HFFc6 (cell line): ENCODE results near the gene VWC2L. TPM values are rescaled to one million over a fixed set of nuclear protein-coding genes. Genes with fewer than 3 reads are reported as not detected.

Experiments
- DNase-seq: peaks from one replicate; pipeline ENCODE4 v3.0.0-alpha.2; 2018
- H3K27ac Mint-ChIP-seq: 2 replicates; pipeline ENCODE4 v1.8.0; 2020; ENCODE audit warnings: mild to moderate bottlenecking, mixed read lengths
- H3K27me3 Mint-ChIP-seq: 2 replicates; pipeline ENCODE4 v1.8.0; 2021; ENCODE audit warnings: mild to moderate bottlenecking, moderate library complexity, mixed read lengths; ENCODE audit not compliant: insufficient read depth
- H3K36me3 Mint-ChIP-seq: 2 replicates; pipeline ENCODE4 v1.8.0; 2021; ENCODE audit warnings: low read depth, mixed read lengths
- H3K4me1 Mint-ChIP-seq: 2 replicates; pipeline ENCODE4 v1.8.0; 2020; ENCODE audit warnings: low read depth, mixed read lengths
- H3K4me3 Mint-ChIP-seq: 2 replicates; pipeline ENCODE4 v1.8.0; 2020; ENCODE audit warnings: mild to moderate bottlenecking, moderate library complexity, mixed read lengths
- H3K9me3 Mint-ChIP-seq: 2 replicates; pipeline ENCODE4 v1.8.0; 2020; ENCODE audit warnings: mild to moderate bottlenecking, mixed read lengths
- total RNA-seq, 6 experiments: library from RNA; stranded (reverse); fragmentation: NEBNext Ultra II Directional; extraction: Animal tissue kit (Norgen Biotek cat#: 25700); gene quantifications; 2 replicates in 1 of 6; 3 replicates in 5 of 6; pipeline ENCODE4 v1.2.3, GENCODE V29; 2021
- TF ChIP-seq, protein P1 (sequence below): fragments of 200-600 bp; sonication (generic); IDR thresholded peaks from 2 replicates; pipeline ENCODE4 v1.5.0; 2021; ENCODE audit warnings: antibody characterized with exemption, mild to moderate bottlenecking

VWC2L gene
- total RNA-seq, 6 experiments from 2014 or later = not detected

- H3K27me3 Mint-ChIP-seq = no peaks in the 10 kb centered on the region
- H3K4me3 Mint-ChIP-seq = no peak overlapping the region
Measured at GRCh38 chr2:214592011-214592410, 181.2 kb downstream of the VWC2L start.

DNA sequence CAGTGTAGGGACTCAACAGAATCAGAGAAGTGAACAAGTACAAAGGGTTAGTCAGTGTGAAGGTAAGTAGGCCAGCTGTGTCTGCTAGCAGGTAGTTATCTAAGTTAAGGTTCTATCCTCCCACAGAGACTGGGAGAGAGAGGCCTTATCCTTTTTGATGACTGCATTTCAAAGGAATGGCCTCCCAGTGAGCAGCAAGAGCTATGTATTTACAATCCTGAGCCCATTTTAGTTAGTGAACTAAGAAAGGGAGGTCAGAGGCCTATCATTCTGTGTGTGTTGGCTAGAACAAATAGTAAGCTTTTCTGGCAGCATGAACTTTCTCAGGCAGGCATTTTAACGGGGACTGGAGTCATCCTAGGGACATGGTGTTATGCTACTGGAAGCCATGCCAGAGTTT lies 182.9 kb downstream of the VWC2L start:
- H3K36me3 Mint-ChIP-seq = no peaks in the 10 kb centered on the region
- H3K4me1 Mint-ChIP-seq = peaks cover 7% of the 10 kb centered on the region; the same call in 1 of the 2 replicates
- TF ChIP-seq, protein P1, sequence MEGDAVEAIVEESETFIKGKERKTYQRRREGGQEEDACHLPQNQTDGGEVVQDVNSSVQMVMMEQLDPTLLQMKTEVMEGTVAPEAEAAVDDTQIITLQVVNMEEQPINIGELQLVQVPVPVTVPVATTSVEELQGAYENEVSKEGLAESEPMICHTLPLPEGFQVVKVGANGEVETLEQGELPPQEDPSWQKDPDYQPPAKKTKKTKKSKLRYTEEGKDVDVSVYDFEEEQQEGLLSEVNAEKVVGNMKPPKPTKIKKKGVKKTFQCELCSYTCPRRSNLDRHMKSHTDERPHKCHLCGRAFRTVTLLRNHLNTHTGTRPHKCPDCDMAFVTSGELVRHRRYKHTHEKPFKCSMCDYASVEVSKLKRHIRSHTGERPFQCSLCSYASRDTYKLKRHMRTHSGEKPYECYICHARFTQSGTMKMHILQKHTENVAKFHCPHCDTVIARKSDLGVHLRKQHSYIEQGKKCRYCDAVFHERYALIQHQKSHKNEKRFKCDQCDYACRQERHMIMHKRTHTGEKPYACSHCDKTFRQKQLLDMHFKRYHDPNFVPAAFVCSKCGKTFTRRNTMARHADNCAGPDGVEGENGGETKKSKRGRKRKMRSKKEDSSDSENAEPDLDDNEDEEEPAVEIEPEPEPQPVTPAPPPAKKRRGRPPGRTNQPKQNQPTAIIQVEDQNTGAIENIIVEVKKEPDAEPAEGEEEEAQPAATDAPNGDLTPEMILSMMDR = no peak
- peak; percentile 54 for DNase-seq
- H3K27ac Mint-ChIP-seq = peak overlapping the region; percentile 27; the same call in 1 of the 2 replicates
- no peak overlapping the region for H3K4me3 Mint-ChIP-seq
- H3K9me3 Mint-ChIP-seq = no peaks in the 10 kb centered on the region; the same call in 1 of the 2 replicates
- no peaks in the 10 kb centered on the region for H3K27me3 Mint-ChIP-seq

More at GRCh38 chr2:214592011-214592410, 181.2 kb downstream of the VWC2L start:
- H3K27ac Mint-ChIP-seq = no peak overlapping the region
- no peaks in the 10 kb centered on the region for H3K36me3 Mint-ChIP-seq
- DNase-seq = no peak
- TF ChIP-seq, protein P1 = no peak
- H3K9me3 Mint-ChIP-seq = no peaks in the 10 kb centered on the region; the same call in 1 of the 2 replicates
- peaks cover 7% of the 10 kb centered on the region; the same call in 1 of the 2 replicates for H3K4me1 Mint-ChIP-seq

- DNase-seq = no peak
- H3K27me3 Mint-ChIP-seq = peaks cover 2% of the 10 kb centered on the region; the same call in 1 of the 2 replicates
- H3K4me3 Mint-ChIP-seq = no peak overlapping the region
- TF ChIP-seq, protein P1 = no peak
- no peak overlapping the region for H3K27ac Mint-ChIP-seq
- no peaks in the 10 kb centered on the region for H3K9me3 Mint-ChIP-seq
- peaks cover 13% of the 10 kb centered on the region; the same call in 1 of the 2 replicates for H3K4me1 Mint-ChIP-seq
- H3K36me3 Mint-ChIP-seq = no peaks in the 10 kb centered on the region
Measured at GRCh38 chr2:214601852-214602633, 191.2 kb downstream of the VWC2L start.

- peak; percentile 39 for DNase-seq
- H3K36me3 Mint-ChIP-seq = no peaks in the 10 kb centered on the region
- H3K4me1 Mint-ChIP-seq = peaks cover 17% of the 10 kb centered on the region; the same call in 1 of the 2 replicates
- TF ChIP-seq, protein P1 = no peak
- no peak overlapping the region for H3K27ac Mint-ChIP-seq
- no peaks in the 10 kb centered on the region for H3K9me3 Mint-ChIP-seq
- H3K27me3 Mint-ChIP-seq = peaks cover 7% of the 10 kb centered on the region; the same call in 1 of the 2 replicates
- no peak overlapping the region for H3K4me3 Mint-ChIP-seq
Measured at GRCh38 chr2:214604861-214605260, 194.0 kb downstream of the VWC2L start.

- no peaks in the 10 kb centered on the region for H3K9me3 Mint-ChIP-seq
- peaks cover 7% of the 10 kb centered on the region; the same call in 1 of the 2 replicates for H3K27me3 Mint-ChIP-seq
- H3K4me1 Mint-ChIP-seq = peaks cover 17% of the 10 kb centered on the region; the same call in 1 of the 2 replicates
- DNase-seq = no peak
- no peaks in the 10 kb centered on the region for H3K36me3 Mint-ChIP-seq
- TF ChIP-seq, protein P1 = no peak
- H3K4me3 Mint-ChIP-seq = no peak overlapping the region; the same call in 1 of the 2 replicates
- H3K27ac Mint-ChIP-seq = no peak overlapping the region
Measured at GRCh38 chr2:214607051-214607450, 196.2 kb downstream of the VWC2L start.
